ENCODE data around the gene ATG4D. TPM values are rescaled to one million over a fixed set of nuclear protein-coding genes. Genes with fewer than 3 reads are reported as not detected.
A peak's percentile ranks its signal among the peaks of the same experiment; 100 is the strongest.

ATG4D gene
- 15.9 TPM for polyA plus RNA-seq (2013, experiment 1 of 2)
- polyA plus RNA-seq (2013, experiment 2 of 2), result 16.0 TPM

- peaks cover 3 to 13% of the 10 kb centered on the region in 2 experiments for H3K27me3 ChIP-seq (ENCODE audit: control insufficient read depth in 1 of 2, insufficient read depth in 1 of 2, low read length in 2 of 2)
- WGBS, result 3% methylated on average over 55 of the region's 79 CpGs
- H2BK120ac ChIP-seq (ENCODE audit: low read depth, low read length), result peak within 1 kb of the TSS; percentile 55
- no peak within 1 kb of the TSS for H2BK5ac ChIP-seq (ENCODE audit: low read depth, low read length, poor library complexity, severe bottlenecking)
- peak within 1 kb of the TSS; percentile 87 for H3K4me2 ChIP-seq (ENCODE audit: low read length, poor library complexity, severe bottlenecking)
- H2AK5ac ChIP-seq (ENCODE audit: low read length, severe bottlenecking), result no peak within 1 kb of the TSS
- H3K18ac ChIP-seq (ENCODE audit: low read depth in 1 of 2, low read length in 2 of 2), result peak within 1 kb of the TSS; percentile 83 to 85
- peak; percentile 71 for DNase-seq
- H3K79me1 ChIP-seq (replicated peaks; ENCODE audit: low read length, poor library complexity, severe bottlenecking), result peaks cover 18% of the 10 kb centered on the region
- H3K23ac ChIP-seq (ENCODE audit: low read length in 2 of 2), result no peak within 1 kb of the TSS
- H2AFZ ChIP-seq (ENCODE audit: low read depth, low read length), result peak within 1 kb of the TSS; percentile 10
- peak within 1 kb of the TSS; percentile 90 for H3K9ac ChIP-seq (ENCODE audit: low read length)
- peak within 1 kb of the TSS; percentile 66 for H4K8ac ChIP-seq (ENCODE audit: low read length)
- H4K91ac ChIP-seq (ENCODE audit: low read length), result peak within 1 kb of the TSS; percentile 47
- peak within 1 kb of the TSS; percentile 73 to 89 for H3K4me3 ChIP-seq (ENCODE audit: insufficient read depth in 1 of 2, low read depth in 1 of 2, low read length in 2 of 2)
- H3K36me3 ChIP-seq (ENCODE audit: control insufficient read depth in 1 of 2, insufficient read depth in 2 of 2, low read depth in 1 of 2, low read length in 2 of 2), result peaks cover 11 to 13% of the 10 kb centered on the region in 2 experiments
- peak within 1 kb of the TSS; percentile 35 for H2BK15ac ChIP-seq (ENCODE audit: low read depth, poor library complexity, severe bottlenecking)
- peaks cover 14% of the 10 kb centered on the region for H3K4me1 ChIP-seq (ENCODE audit: control insufficient read depth, insufficient read depth, low read depth, low read length)
- peak within 1 kb of the TSS in 1 of 2 experiments; percentile 68 for H2BK12ac ChIP-seq (ENCODE audit: low read length in 2 of 2)
- H3K9me3 ChIP-seq (ENCODE audit: control insufficient read depth, low read length), result no peaks in the 10 kb centered on the region
- H3K14ac ChIP-seq (ENCODE audit: low read length in 2 of 2), result no peak within 1 kb of the TSS
- no peak within 1 kb of the TSS for H3K27ac ChIP-seq (ENCODE audit: low read length, poor library complexity, severe bottlenecking)
- peak within 1 kb of the TSS; percentile 30 to 60 for H3K4ac ChIP-seq (ENCODE audit: low read depth in 1 of 2, low read length in 2 of 2)
These were observed at the start of gene ATG4D for GRCh38 chr19:10543420-10544241. ATG4D (plus strand) TSS chr19:10543904; CDS start chr19:10544091, 187 bp downstream.

- Histone ChIP-seq H4K8ac (ENCODE audit: low read length) (no peak overlapping the region), H3K4ac (ENCODE audit: low read depth in 1 of 2, low read length in 2 of 2) (no peak overlapping the region)
- 97% methylated on average over 4 of the region's 4 CpGs for WGBS
These were observed 46.3 kb upstream of the ATG4D start for GRCh38 chr19:10497371-10497770.

GRCh38 chr19:10499550-10500246, 44.0 kb upstream of the ATG4D start:
- no peak overlapping the region for H2AFZ ChIP-seq (ENCODE audit: low read depth, low read length)
- H2BK120ac ChIP-seq (ENCODE audit: low read depth, low read length), result no peak overlapping the region
- H2AK5ac ChIP-seq (ENCODE audit: low read length, severe bottlenecking), result no peak overlapping the region
- no peak overlapping the region for H3K4ac ChIP-seq (ENCODE audit: low read depth in 1 of 2, low read length in 2 of 2)
- 95% methylated on average over 24 of the region's 24 CpGs for WGBS
- peak overlapping the region in 1 of 2 experiments; percentile 51 for H3K14ac ChIP-seq (ENCODE audit: low read length in 2 of 2)
- no peak overlapping the region for H2BK15ac ChIP-seq (ENCODE audit: low read depth, poor library complexity, severe bottlenecking)
- H3K18ac ChIP-seq (ENCODE audit: low read depth in 1 of 2, low read length in 2 of 2), result peak overlapping the region in 1 of 2 experiments; percentile 11
- no peak overlapping the region for H3K27ac ChIP-seq (ENCODE audit: low read length, poor library complexity, severe bottlenecking)
- no peak overlapping the region for H3K4me2 ChIP-seq (ENCODE audit: low read length, poor library complexity, severe bottlenecking)
- no peak for DNase-seq
- no peaks in the 10 kb centered on the region for H3K9me3 ChIP-seq (ENCODE audit: control insufficient read depth, low read length)
- no peak overlapping the region for H4K91ac ChIP-seq (ENCODE audit: low read length)
- no peak overlapping the region for H2BK5ac ChIP-seq (ENCODE audit: low read depth, low read length, poor library complexity, severe bottlenecking)
- no peak overlapping the region for H3K4me3 ChIP-seq (ENCODE audit: insufficient read depth in 1 of 2, low read depth in 1 of 2, low read length in 2 of 2)
- H3K79me1 ChIP-seq (replicated peaks; ENCODE audit: low read length, poor library complexity, severe bottlenecking), result peaks cover 23% of the 10 kb centered on the region
- H3K4me1 ChIP-seq (ENCODE audit: control insufficient read depth, insufficient read depth, low read depth, low read length), result peaks cover 17% of the 10 kb centered on the region
- no peaks in the 10 kb centered on the region for H3K27me3 ChIP-seq (ENCODE audit: control insufficient read depth in 1 of 2, insufficient read depth in 1 of 2, low read length in 2 of 2)
- no peak overlapping the region for H3K23ac ChIP-seq (ENCODE audit: low read length in 2 of 2)
- peaks cover 36 to 47% of the 10 kb centered on the region in 2 experiments for H3K36me3 ChIP-seq (ENCODE audit: control insufficient read depth in 1 of 2, insufficient read depth in 2 of 2, low read depth in 1 of 2, low read length in 2 of 2)
- no peak overlapping the region for H3K9ac ChIP-seq (ENCODE audit: low read length)
- no peak overlapping the region for H4K8ac ChIP-seq (ENCODE audit: low read length)
- peak overlapping the region in 1 of 2 experiments; percentile 15 for H2BK12ac ChIP-seq (ENCODE audit: low read length in 2 of 2)

More at GRCh38 chr19:10497371-10497770, 46.3 kb upstream of the ATG4D start:
- Histone ChIP-seq H2AK5ac (ENCODE audit: low read length, severe bottlenecking) (no peak overlapping the region), H3K79me1 (replicated peaks; ENCODE audit: low read length, poor library complexity, severe bottlenecking) (peaks cover 23% of the 10 kb centered on the region), H3K4me1 (ENCODE audit: control insufficient read depth, insufficient read depth, low read depth, low read length) (peaks cover 11% of the 10 kb centered on the region), H3K36me3 (ENCODE audit: control insufficient read depth in 1 of 2, insufficient read depth in 2 of 2, low read depth in 1 of 2, low read length in 2 of 2) (peaks cover 43 to 56% of the 10 kb centered on the region in 2 experiments), H2BK15ac (ENCODE audit: low read depth, poor library complexity, severe bottlenecking) (no peak overlapping the region), H3K14ac (ENCODE audit: low read length in 2 of 2) (no peak overlapping the region), H3K27ac (ENCODE audit: low read length, poor library complexity, severe bottlenecking) (no peak overlapping the region), H2AFZ (ENCODE audit: low read depth, low read length) (no peak overlapping the region), H3K9ac (ENCODE audit: low read length) (no peak overlapping the region), H3K9me3 (ENCODE audit: control insufficient read depth, low read length) (no peaks in the 10 kb centered on the region), H3K4me3 (ENCODE audit: insufficient read depth in 1 of 2, low read depth in 1 of 2, low read length in 2 of 2) (no peak overlapping the region), H2BK120ac (ENCODE audit: low read depth, low read length) (no peak overlapping the region), H2BK12ac (ENCODE audit: low read length in 2 of 2) (no peak overlapping the region), H3K18ac (ENCODE audit: low read depth in 1 of 2, low read length in 2 of 2) (no peak overlapping the region), H4K91ac (ENCODE audit: low read length) (no peak overlapping the region), H3K23ac (ENCODE audit: low read length in 2 of 2) (no peak overlapping the region), H2BK5ac (ENCODE audit: low read depth, low read length, poor library complexity, severe bottlenecking) (no peak overlapping the region), H3K27me3 (ENCODE audit: control insufficient read depth in 1 of 2, insufficient read depth in 1 of 2, low read length in 2 of 2) (no peaks in the 10 kb centered on the region), H3K4me2 (ENCODE audit: low read length, poor library complexity, severe bottlenecking) (no peak overlapping the region)
- no peak for DNase-seq

GRCh38 chr19:10500247-10500592, 43.5 kb upstream of the ATG4D start:
- H4K8ac ChIP-seq (ENCODE audit: low read length), result no peak overlapping the region
- no peak overlapping the region for H3K23ac ChIP-seq (ENCODE audit: low read length in 2 of 2)
- H3K27me3 ChIP-seq (ENCODE audit: control insufficient read depth in 1 of 2, insufficient read depth in 1 of 2, low read length in 2 of 2), result no peaks in the 10 kb centered on the region
- peaks cover 31 to 43% of the 10 kb centered on the region in 2 experiments for H3K36me3 ChIP-seq (ENCODE audit: control insufficient read depth in 1 of 2, insufficient read depth in 2 of 2, low read depth in 1 of 2, low read length in 2 of 2)
- peaks cover 17% of the 10 kb centered on the region for H3K4me1 ChIP-seq (ENCODE audit: control insufficient read depth, insufficient read depth, low read depth, low read length)
- WGBS, result 94% methylated on average over 2 of the region's 2 CpGs
- H2AFZ ChIP-seq (ENCODE audit: low read depth, low read length), result no peak overlapping the region
- no peak overlapping the region for H2AK5ac ChIP-seq (ENCODE audit: low read length, severe bottlenecking)
- no peak overlapping the region for H3K27ac ChIP-seq (ENCODE audit: low read length, poor library complexity, severe bottlenecking)
- no peak overlapping the region for H3K9ac ChIP-seq (ENCODE audit: low read length)
- H3K4ac ChIP-seq (ENCODE audit: low read depth in 1 of 2, low read length in 2 of 2), result no peak overlapping the region
- no peak overlapping the region for H4K91ac ChIP-seq (ENCODE audit: low read length)
- H3K4me3 ChIP-seq (ENCODE audit: insufficient read depth in 1 of 2, low read depth in 1 of 2, low read length in 2 of 2), result no peak overlapping the region
- H3K79me1 ChIP-seq (replicated peaks; ENCODE audit: low read length, poor library complexity, severe bottlenecking), result peaks cover 22% of the 10 kb centered on the region
- no peak for DNase-seq
- no peak overlapping the region for H3K4me2 ChIP-seq (ENCODE audit: low read length, poor library complexity, severe bottlenecking)
- H2BK15ac ChIP-seq (ENCODE audit: low read depth, poor library complexity, severe bottlenecking), result no peak overlapping the region
- H3K18ac ChIP-seq (ENCODE audit: low read depth in 1 of 2, low read length in 2 of 2), result no peak overlapping the region
- H2BK5ac ChIP-seq (ENCODE audit: low read depth, low read length, poor library complexity, severe bottlenecking), result no peak overlapping the region
- no peak overlapping the region for H2BK120ac ChIP-seq (ENCODE audit: low read depth, low read length)
- no peaks in the 10 kb centered on the region for H3K9me3 ChIP-seq (ENCODE audit: control insufficient read depth, low read length)
- H3K14ac ChIP-seq (ENCODE audit: low read length in 2 of 2), result no peak overlapping the region
- no peak overlapping the region for H2BK12ac ChIP-seq (ENCODE audit: low read length in 2 of 2)
